HCT116 (cell line): ENCODE measurements around the gene CNTNAP2. TPM values are rescaled to one million over a fixed set of nuclear protein-coding genes. Genes with fewer than 3 reads are reported as not detected.

Source experiments
- ATAC-seq: fragments of 200-7000 bp; cut with Tn5 transposase; 2 replicates; pipeline ENCODE4 v1.9.1; 2020; ENCODE audit warnings: mild to moderate bottlenecking, moderate library complexity
- BruUV-seq: library from RNA; stranded (reverse); fragments of 400-500 nt; replicated peaks from 2 replicates; lab custom pipeline; 2021; lab: Mats Ljungman, UMichigan
- CTCF ChIA-PET: fragments of 300-600 bp; sonication (Branson Sonifier 250); formaldehyde crosslinking; loops from one replicate; lab custom pipeline; 2021; ENCODE audit warnings: antibody characterized with exemption; lab: Charles Lee
- POLR2A ChIA-PET: fragments of 300-600, 350-600 bp; sonication (Branson Sonifier 250); formaldehyde crosslinking; loops from one replicate; lab custom pipeline; 2021; ENCODE audit warnings: antibody characterized with exemption; lab: Charles Lee
- RAD21 ChIA-PET, 2 experiments: fragments of 300-600 bp; sonication (Branson Sonifier 250); formaldehyde crosslinking; loops; one replicate each; lab custom pipeline; 2023; ENCODE audit warnings: low total read pairs in 2 of 2; ENCODE audit not compliant: uncharacterized antibody in 2 of 2, unreplicated experiment in 2 of 2, low non-redundant PET in 1 of 2; lab: Charles Lee
- DNase-seq: peaks from one replicate; pipeline ENCODE4 v3.0.0-alpha.2; 2010; ENCODE audit warnings: low read depth, low spot score
- H2AFZ ChIP-seq: fragments of 200-600 bp; shearing (Covaris generic), sonication (generic); 2 replicates; pipeline ENCODE4 v1.6.1; 2017; ENCODE audit warnings: low read depth, mixed run types, mixed read lengths, antibody characterized with exemption, low read length; ENCODE audit not compliant: poor library complexity, severe bottlenecking
- H3K27ac ChIP-seq: 2 replicates; pipeline ENCODE4 v1.5.1; 2012; ENCODE audit warnings: low read depth, low read length
- H3K27me3 ChIP-seq: fragments of 200-600 bp; sonication (generic); 2 replicates; pipeline ENCODE4 v1.6.1; 2016; ENCODE audit warnings: mixed run types, low read length, mixed read lengths; ENCODE audit not compliant: insufficient read depth
- H3K36me3 ChIP-seq, 2 experiments: fragments of 200-500 bp in 1 of 2; fragments of 200-600 bp in 1 of 2; sonication (Bioruptor generic) in 1 of 2; sonication (generic) in 1 of 2; 2 replicates each; pipeline versions ENCODE4 v1.5.1 to v1.6.1; 2014 to 2016; ENCODE audit warnings: low read length in 2 of 2, inconsistent platforms in 1 of 2, mixed read lengths in 1 of 2, mixed run types in 1 of 2; ENCODE audit not compliant: insufficient read depth in 2 of 2, control insufficient read depth in 1 of 2
- H3K4me1 ChIP-seq, 2 experiments: fragments of 200-600 bp in 1 of 2; sonication (generic) in 1 of 2; 2 replicates each; pipeline versions ENCODE4 v1.5.1 to v1.6.1; 2012 to 2017; ENCODE audit warnings: low read length in 2 of 2, inconsistent platforms in 1 of 2, mild to moderate bottlenecking in 1 of 2, mixed read lengths in 1 of 2, mixed run types in 1 of 2, moderate library complexity in 1 of 2; ENCODE audit not compliant: insufficient read depth in 2 of 2, control insufficient read depth in 1 of 2
- H3K4me2 ChIP-seq: fragments of 200-600 bp; sonication (generic); 2 replicates; pipeline ENCODE4 v1.6.1; 2017; ENCODE audit warnings: mixed run types, low read length, mixed read lengths
- H3K4me3 ChIP-seq, 2 experiments: fragments of 200-600 bp in 1 of 2; sonication (generic) in 1 of 2; replicated peaks in 1 of 2; 2 replicates each; pipeline ENCODE4 v1.5.1; 2011 to 2016; ENCODE audit warnings: low read length in 2 of 2, control low read depth in 1 of 2, low read depth in 1 of 2, mild to moderate bottlenecking in 1 of 2, mixed read lengths in 1 of 2, mixed run types in 1 of 2
- H3K79me2 ChIP-seq: fragments of 200-600 bp; sonication (generic); 2 replicates; pipeline ENCODE4 v1.6.1; 2017; ENCODE audit warnings: mild to moderate bottlenecking, mixed run types, low read length, moderate library complexity, mixed read lengths; ENCODE audit not compliant: insufficient read depth
- H3K9ac ChIP-seq: fragments of 200-600 bp; sonication (generic); 2 replicates; pipeline ENCODE4 v1.6.1; 2016; ENCODE audit warnings: low read length, mixed read lengths
- H3K9me2 ChIP-seq: fragments of 200-600 bp; sonication (generic), shearing (Covaris generic); 2 replicates; pipeline ENCODE4 v1.6.1; 2017; ENCODE audit warnings: mixed run types, mild to moderate bottlenecking, moderate library complexity; ENCODE audit not compliant: insufficient read depth
- H3K9me3 ChIP-seq, 2 experiments: fragments of 200-500 bp in 1 of 2; fragments of 200-600 bp in 1 of 2; sonication (Bioruptor generic) in 1 of 2; sonication (generic) in 1 of 2; 2 replicates each; pipeline ENCODE4 v1.6.1; 2014 to 2017; ENCODE audit warnings: low read length in 2 of 2, mixed read lengths in 2 of 2, inconsistent platforms in 1 of 2, low read depth in 1 of 2, mild to moderate bottlenecking in 1 of 2, mixed run types in 1 of 2, moderate library complexity in 1 of 2; ENCODE audit not compliant: control insufficient read depth in 1 of 2, insufficient read depth in 1 of 2
- H4K20me1 ChIP-seq: fragments of 200-600 bp; sonication (generic), shearing (Covaris generic); 2 replicates; pipeline ENCODE4 v1.6.1; 2017; ENCODE audit warnings: mixed run types, mild to moderate bottlenecking, moderate library complexity; ENCODE audit not compliant: insufficient read depth
- CBX3 ChIP-seq: IDR thresholded peaks from 2 replicates; pipeline ENCODE4 v1.6.1; 2012; ENCODE audit warnings: low read depth
- EGR1 ChIP-seq: IDR thresholded peaks from 2 replicates; pipeline ENCODE4 v1.6.1; 2012; ENCODE audit warnings: low read depth
- ELF1 ChIP-seq: IDR thresholded peaks from 2 replicates; pipeline ENCODE4 v1.6.1; 2012; ENCODE audit warnings: low read depth, borderline replicate concordance
- FOSL1 ChIP-seq: IDR thresholded peaks from 2 replicates; pipeline ENCODE4 v1.6.1; 2012; ENCODE audit warnings: low read depth
- JUND ChIP-seq: IDR thresholded peaks from 2 replicates; pipeline ENCODE4 v1.6.1; 2012
- MAX ChIP-seq: IDR thresholded peaks from 2 replicates; pipeline ENCODE4 v1.6.1; 2012
- POLR2AphosphoS5 ChIP-seq: IDR thresholded peaks from 2 replicates; pipeline ENCODE4 v1.6.1; 2011; ENCODE audit warnings: mild to moderate bottlenecking, low read depth, low read length, moderate library complexity
- SP1 ChIP-seq: IDR thresholded peaks from 2 replicates; pipeline ENCODE4 v1.6.1; 2012; ENCODE audit warnings: low read depth
- TCF7L2 ChIP-seq: IDR thresholded peaks from 2 replicates; pipeline ENCODE4 v1.7.0; 2011; ENCODE audit warnings: borderline replicate concordance, inconsistent platforms; ENCODE audit not compliant: insufficient read depth, insufficient read length; ENCODE audit errors: extremely low read depth
- YY1 ChIP-seq: IDR thresholded peaks from 2 replicates; pipeline ENCODE4 v1.6.1; 2011; ENCODE audit warnings: low read length, low read depth, moderate library complexity, mild to moderate bottlenecking; ENCODE audit not compliant: insufficient replicate concordance; ENCODE audit errors: extremely low read depth
- ZFX ChIP-seq: fragments of 450-650 bp; IDR thresholded peaks from 2 replicates; pipeline ENCODE4 v1.6.1; 2017
- intact Hi-C: fragments of 100-400 bp; cut with micrococcal nuclease; formaldehyde crosslinking; loops from 2 replicates; pipeline ENCODE4 v1.10.0; 2022
- total RNA-seq: library from RNA; stranded (reverse); gene quantifications from one replicate; pipeline ENCODE4 v1.2.1, GENCODE V29; 2021; ENCODE audit not compliant: unreplicated experiment

Gene CNTNAP2
- total RNA-seq, 1 experiment from 2014 or later: 0.37 TPM

DNA sequence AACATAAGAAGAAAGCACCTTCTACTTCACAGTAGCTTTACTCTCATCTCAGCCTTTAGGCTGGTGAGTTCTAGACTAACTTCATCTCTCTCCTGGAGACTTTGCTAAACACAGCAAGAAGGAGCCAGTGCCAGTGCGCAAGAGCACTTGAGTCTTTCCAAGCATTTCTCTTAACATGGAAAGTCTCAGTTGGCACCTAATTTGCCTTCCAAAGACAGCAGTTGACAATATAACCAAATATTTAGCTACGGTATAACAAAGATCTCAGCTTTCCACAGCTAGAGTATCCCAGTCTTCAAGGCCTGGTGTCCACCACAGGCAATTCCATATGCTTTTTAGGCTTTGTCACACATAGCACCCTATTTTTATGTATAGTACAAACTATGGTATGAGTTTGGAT lies 1204.9 kb downstream of the CNTNAP2 start:
- Histone ChIP-seq H4K20me1 (no peaks in the 10 kb centered on the region), H3K9me2 (no peaks in the 10 kb centered on the region), H2AFZ (no peak overlapping the region), H3K4me3 (no peak overlapping the region), H3K4me2 (no peak overlapping the region), H3K9me3 (peaks cover 0 to 18% of the 10 kb centered on the region in 2 experiments; a peak in 2 of 4 replicates), H3K79me2 (no peaks in the 10 kb centered on the region), H3K9ac (no peak overlapping the region), H3K4me1 (no peaks in the 10 kb centered on the region), H3K27ac (no peak overlapping the region), H3K36me3 (no peaks in the 10 kb centered on the region), H3K27me3 (no peaks in the 10 kb centered on the region)
- BruUV-seq: no TSS peak
- CTCF ChIA-PET: no interaction called here
- TF ChIP-seq SP1: no peak
- no peak for TF ChIP-seq FOSL1
- RAD21 ChIA-PET: no interaction called here
- POLR2A ChIA-PET: no interaction called here
- intact Hi-C loops: no loop called here
- ATAC-seq (no peak), DNase-seq (no peak)

- no peak overlapping the region for H3K4me2 ChIP-seq
- no peaks in the 10 kb centered on the region for H3K9me2 ChIP-seq
- no peaks in the 10 kb centered on the region for H3K36me3 ChIP-seq
- POLR2A ChIA-PET: no interaction called here
- no peak overlapping the region for H2AFZ ChIP-seq
- no peaks in the 10 kb centered on the region for H3K27me3 ChIP-seq
- H4K20me1 ChIP-seq: no peaks in the 10 kb centered on the region
- BruUV-seq: no TSS peak
- intact Hi-C loops: no loop called here
- CTCF ChIA-PET: no interaction called here
- TF ChIP-seq CBX3 (no peak), POLR2AphosphoS5 (no peak), MAX (no peak), ZFX (no peak), ELF1 (no peak), TCF7L2 (no peak), EGR1 (no peak), JUND (no peak), FOSL1 (no peak), YY1 (no peak)
- RAD21 ChIA-PET: no interaction called here
- H3K9ac ChIP-seq: no peak overlapping the region
- no peaks in the 10 kb centered on the region for H3K79me2 ChIP-seq
- no peak overlapping the region for H3K27ac ChIP-seq
- no peak overlapping the region for H3K4me3 ChIP-seq
- H3K9me3 ChIP-seq: peaks cover 20 to 23% of the 10 kb centered on the region in 2 experiments; a peak in 2 of 4 replicates
- ATAC-seq (no peak), DNase-seq (no peak)
- no peaks in the 10 kb centered on the region for H3K4me1 ChIP-seq
Observed at GRCh38 chr7:147332988-147333387, 1216.4 kb downstream of the CNTNAP2 start.
